Measurements from ENCODE around the gene TMEM247.

DNA sequence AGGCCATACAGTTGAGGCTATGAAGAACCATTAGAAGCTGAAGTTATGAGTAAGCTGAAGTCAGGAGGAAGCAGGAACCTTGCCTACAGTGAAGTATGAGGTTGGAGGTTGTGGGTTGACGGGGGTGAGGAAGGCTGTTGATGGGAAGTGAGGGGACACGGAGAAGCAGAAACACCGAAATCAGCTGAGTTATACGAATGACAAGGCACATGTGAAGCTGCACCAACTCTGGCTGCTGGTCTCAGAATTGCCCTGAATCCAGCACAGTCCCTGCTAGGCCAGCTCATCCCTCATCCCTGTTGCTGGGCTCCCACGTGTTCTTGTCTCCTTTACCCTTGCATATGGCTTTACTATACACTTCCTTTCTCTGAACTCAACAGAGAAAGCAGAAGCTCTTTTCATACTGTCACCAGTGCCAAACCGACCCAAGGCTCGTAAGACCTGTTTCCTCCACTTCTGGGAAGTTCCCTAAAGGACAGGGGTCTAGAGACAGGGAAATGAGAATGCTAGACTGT, 9.2 kb upstream of the TMEM247 start:
- no peak for TF ChIP-seq CTCF (IDR thresholded peaks at IDR 0.05)
- no peak for TF ChIP-seq POLR2A (IDR thresholded peaks at IDR 0.05)
